Keratinocyte (primary cell): Measurements from ENCODE around the gene DTX3. TPM values are rescaled to one million over a fixed set of nuclear protein-coding genes. Genes with fewer than 3 reads are reported as not detected.

Source experiments
- DNase-seq: peaks from one replicate; pipeline ENCODE4 v3.0.0-alpha.2; 2011; ENCODE audit warnings: low read depth, missing footprints, low spot score
- FAIRE-seq: peaks from 2 replicates; lab custom pipeline; 2011; peaks lifted over from hg19 to GRCh38; lab: Jason Lieb, UNC
- H2AFZ ChIP-seq: 2 replicates; pipeline ENCODE4 v1.6.0; 2012; ENCODE audit warnings: low read length, control low read depth, inconsistent platforms; ENCODE audit not compliant: control insufficient read depth
- H3K27ac ChIP-seq: 2 replicates; pipeline ENCODE4 v1.5.1; 2011; ENCODE audit warnings: low read length; ENCODE audit not compliant: control insufficient read depth, insufficient read depth
- H3K27me3 ChIP-seq: 3 replicates; pipeline ENCODE4 v1.6.0; 2011; ENCODE audit warnings: low read length; ENCODE audit not compliant: control insufficient read depth, insufficient read depth; ENCODE audit errors: extremely low read depth
- H3K36me3 ChIP-seq, 2 experiments: 2 replicates in 1 of 2; 3 replicates in 1 of 2; pipeline ENCODE4 v1.5.1; 2011; ENCODE audit warnings: low read length in 2 of 2, mild to moderate bottlenecking in 1 of 2; ENCODE audit not compliant: control insufficient read depth in 2 of 2, insufficient read depth in 2 of 2; ENCODE audit errors: extremely low read depth in 1 of 2
- H3K4me1 ChIP-seq: 3 replicates; pipeline ENCODE4 v1.5.1; 2011; ENCODE audit warnings: low read length; ENCODE audit not compliant: control insufficient read depth, insufficient read depth; ENCODE audit errors: extremely low read depth
- H3K4me2 ChIP-seq: 3 replicates; pipeline ENCODE4 v1.6.0; 2011; ENCODE audit warnings: low read depth, low read length; ENCODE audit not compliant: control insufficient read depth, insufficient read depth; ENCODE audit errors: extremely low read depth
- H3K4me3 ChIP-seq, 3 experiments: fragments of 200-600 bp in 1 of 3; sonication (generic) in 1 of 3; 2 replicates in 2 of 3; 3 replicates in 1 of 3; pipeline ENCODE4 v1.5.1; 2011 to 2016; ENCODE audit warnings: low read length in 3 of 3, mild to moderate bottlenecking in 3 of 3, control low read depth in 2 of 3, inconsistent platforms in 1 of 3, low read depth in 1 of 3, mixed read lengths in 1 of 3, mixed run types in 1 of 3, moderate library complexity in 1 of 3; ENCODE audit not compliant: control insufficient read depth in 2 of 3, insufficient read depth in 2 of 3; ENCODE audit errors: extremely low read depth in 1 of 3
- H3K79me2 ChIP-seq: 2 replicates; pipeline ENCODE4 v1.6.0; 2012; ENCODE audit warnings: low read length; ENCODE audit not compliant: control insufficient read depth, insufficient read depth
- H3K9ac ChIP-seq: 3 replicates; pipeline ENCODE4 v1.6.0; 2011; ENCODE audit warnings: low read length; ENCODE audit not compliant: control insufficient read depth, insufficient read depth; ENCODE audit errors: extremely low read depth
- H3K9me1 ChIP-seq: 3 replicates; pipeline ENCODE4 v1.6.0; 2011; ENCODE audit warnings: low read length; ENCODE audit not compliant: control insufficient read depth, insufficient read depth; ENCODE audit errors: extremely low read depth
- H3K9me3 ChIP-seq: 2 replicates; pipeline ENCODE4 v1.5.1; 2012; ENCODE audit warnings: low read depth, low read length; ENCODE audit not compliant: control insufficient read depth
- H4K20me1 ChIP-seq: 3 replicates; pipeline ENCODE4 v1.6.0; 2011; ENCODE audit warnings: low read length; ENCODE audit not compliant: control insufficient read depth, insufficient read depth; ENCODE audit errors: extremely low read depth
- EZH2 ChIP-seq: IDR thresholded peaks from one replicate; pipeline ENCODE4 v1.6.1; 2012; ENCODE audit warnings: inconsistent platforms, mild to moderate bottlenecking, low read length, moderate library complexity
- dilution Hi-C: fragments of 300-500 bp; cut with MboI; formaldehyde crosslinking; loops from one replicate; pipeline ENCODE4 v1.7.0; 2020; ENCODE audit warnings: low sequenced_read_pairs; ENCODE audit not compliant: extremely low pct_ligation_motif_present
- polyA plus RNA-seq, 5 experiments: library from polyadenylated mRNA; depleted of rRNA in 3 of 5; stranded (reverse) in 3 of 5; stranded (forward) in 1 of 5; unstranded in 1 of 5; fragments of >200 nt; gene quantifications; 1 replicate in 1 of 5; 2 replicates in 3 of 5; 3 replicates in 1 of 5; pipeline versions ENCODE4 v1.2.1 to v1.2.3, GENCODE V29; 2011 to 2012; ENCODE audit warnings: missing spikeins in 2 of 5, low read depth in 1 of 5, low replicate concordance in 1 of 5
- TF ChIP-seq, protein P1 (sequence below), 3 experiments: IDR thresholded peaks in 1 of 3; conservative IDR thresholded peaks in 1 of 3; optimal IDR thresholded peaks in 1 of 3; 2 replicates in 2 of 3; 3 replicates in 1 of 3; pipeline versions ENCODE3 to v1.5.1; 2011; ENCODE audit warnings: low read length in 3 of 3, mild to moderate bottlenecking in 3 of 3, moderate library complexity in 2 of 3, control low read depth in 1 of 3, inconsistent platforms in 1 of 3; ENCODE audit not compliant: insufficient read depth in 2 of 3; ENCODE audit errors: extremely low read depth in 1 of 3

DTX3 gene
- polyA plus RNA-seq, 1 donor (not counting 4 experiments of a cell fraction or from before 2014, with no cell fraction given), result 2.6 TPM

DNA sequence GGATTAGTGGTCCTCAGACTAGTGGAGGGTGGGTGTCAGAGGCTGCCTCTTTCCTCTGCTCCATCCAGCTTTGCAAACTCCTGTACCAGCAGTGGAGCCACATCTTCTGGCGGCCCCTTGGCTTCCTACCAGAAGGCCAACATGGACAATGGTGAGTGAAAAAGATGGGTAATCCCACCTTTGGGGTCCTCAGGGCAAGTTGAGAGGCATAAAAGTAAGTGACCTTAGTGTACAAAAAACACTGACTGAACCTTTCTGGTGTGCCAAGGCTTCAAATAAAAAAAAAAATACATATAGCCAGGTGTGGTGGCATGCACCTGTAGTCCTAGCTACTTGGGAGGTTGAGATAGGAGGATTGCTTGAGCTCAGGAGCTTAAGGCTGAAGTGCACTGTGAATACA is 22.8 kb upstream of the DTX3 start:
- Histone ChIP-seq H3K9me1 (no peaks in the 10 kb centered on the region), H3K27ac (no peak overlapping the region), H4K20me1 (no peaks in the 10 kb centered on the region), H2AFZ (no peak overlapping the region), H3K79me2 (no peaks in the 10 kb centered on the region), H3K4me3 (no peak overlapping the region), H3K9ac (no peak overlapping the region), H3K4me1 (no peaks in the 10 kb centered on the region), H3K27me3 (peaks cover 7% of the 10 kb centered on the region), H3K4me2 (no peak overlapping the region), H3K9me3 (no peaks in the 10 kb centered on the region), H3K36me3 (no peaks in the 10 kb centered on the region)
- FAIRE-seq (no peak), DNase-seq (no peak)
- dilution Hi-C loops, result loop anchor here (25.0 kb wide), 1 partner anchor 155 kb away; the partner anchor contains the start of genes AGAP2 and TSPAN31
- TF ChIP-seq EZH2, result no peak

DNA sequence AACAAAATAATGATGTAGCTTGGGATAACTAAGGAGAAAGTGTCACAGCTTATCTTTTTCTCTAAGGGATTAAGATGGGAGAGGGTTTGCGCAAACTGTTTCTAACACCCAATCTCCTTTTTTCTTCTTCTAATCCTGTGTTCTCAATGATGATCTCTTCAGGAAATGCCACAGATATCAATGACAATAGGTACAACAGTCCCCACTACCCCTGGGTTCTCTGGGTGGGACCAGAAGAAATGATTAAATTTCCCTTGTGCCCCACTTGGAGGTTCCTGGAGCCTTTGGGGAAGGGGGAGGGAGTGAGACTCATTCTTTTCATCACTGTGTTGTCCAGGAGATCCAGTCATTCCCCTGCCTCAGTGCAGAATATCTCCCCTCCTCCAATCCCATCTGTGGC is 22.2 kb upstream of the DTX3 start:
- Histone ChIP-seq H3K9ac (no peak overlapping the region), H3K27ac (no peak overlapping the region), H3K4me2 (no peak overlapping the region), H3K9me3 (no peaks in the 10 kb centered on the region), H3K4me3 (no peak overlapping the region), H3K36me3 (no peaks in the 10 kb centered on the region), H4K20me1 (no peaks in the 10 kb centered on the region), H2AFZ (no peak overlapping the region), H3K9me1 (no peaks in the 10 kb centered on the region), H3K27me3 (peaks cover 12% of the 10 kb centered on the region), H3K4me1 (no peaks in the 10 kb centered on the region), H3K79me2 (no peaks in the 10 kb centered on the region)
- no peak for TF ChIP-seq EZH2
- TF ChIP-seq, protein P1, sequence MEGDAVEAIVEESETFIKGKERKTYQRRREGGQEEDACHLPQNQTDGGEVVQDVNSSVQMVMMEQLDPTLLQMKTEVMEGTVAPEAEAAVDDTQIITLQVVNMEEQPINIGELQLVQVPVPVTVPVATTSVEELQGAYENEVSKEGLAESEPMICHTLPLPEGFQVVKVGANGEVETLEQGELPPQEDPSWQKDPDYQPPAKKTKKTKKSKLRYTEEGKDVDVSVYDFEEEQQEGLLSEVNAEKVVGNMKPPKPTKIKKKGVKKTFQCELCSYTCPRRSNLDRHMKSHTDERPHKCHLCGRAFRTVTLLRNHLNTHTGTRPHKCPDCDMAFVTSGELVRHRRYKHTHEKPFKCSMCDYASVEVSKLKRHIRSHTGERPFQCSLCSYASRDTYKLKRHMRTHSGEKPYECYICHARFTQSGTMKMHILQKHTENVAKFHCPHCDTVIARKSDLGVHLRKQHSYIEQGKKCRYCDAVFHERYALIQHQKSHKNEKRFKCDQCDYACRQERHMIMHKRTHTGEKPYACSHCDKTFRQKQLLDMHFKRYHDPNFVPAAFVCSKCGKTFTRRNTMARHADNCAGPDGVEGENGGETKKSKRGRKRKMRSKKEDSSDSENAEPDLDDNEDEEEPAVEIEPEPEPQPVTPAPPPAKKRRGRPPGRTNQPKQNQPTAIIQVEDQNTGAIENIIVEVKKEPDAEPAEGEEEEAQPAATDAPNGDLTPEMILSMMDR (optimal IDR thresholded peaks at IDR 0.05 in 1 of 3, IDR thresholded peaks at IDR 0.05 in 1 of 3, conservative IDR thresholded peaks at IDR 0.05 in 1 of 3; ENCODE audit: extremely low read depth in 1 of 3, insufficient read depth in 2 of 3, low read length in 3 of 3), result no peak
- dilution Hi-C loops, result loop anchor here (25.0 kb wide), 1 partner anchor 155 kb away; the partner anchor contains the start of genes AGAP2 and TSPAN31
- FAIRE-seq (no peak), DNase-seq (no peak)
